NCI-H1930 (cell line): ENCODE data around the gene ERN1.

Experiments used
- DNase-seq, 2 experiments: peaks; one replicate each; lab custom pipeline; 2025; lab: John Stamatoyannopoulos, UW

Gene ERN1

GRCh38 chr17:64110379-64111152, 19.4 kb downstream of the ERN1 start:
- no peak for DNase-seq

- DNase-seq: no peak
Observed at GRCh38 chr17:64109400-64109799, 20.5 kb downstream of the ERN1 start.

- DNase-seq: no peak
Observed at GRCh38 chr17:64107500-64108236, 22.3 kb downstream of the ERN1 start.

- no peak for DNase-seq
Observed at GRCh38 chr17:64106918-64107317, 23.0 kb downstream of the ERN1 start.

- no peak for DNase-seq
Observed at GRCh38 chr17:64103391-64104364, 26.3 kb downstream of the ERN1 start.

- DNase-seq: no peak
Observed at GRCh38 chr17:64102627-64103390, 27.1 kb downstream of the ERN1 start.

- no peak for DNase-seq
Observed at GRCh38 chr17:64099543-64099942, 30.4 kb downstream of the ERN1 start.

- no peak for DNase-seq
Observed at GRCh38 chr17:64097196-64097936, 32.6 kb downstream of the ERN1 start.

GRCh38 chr17:64096037-64096436, 33.9 kb downstream of the ERN1 start:
- DNase-seq: no peak

GRCh38 chr17:64095144-64095882, 34.6 kb downstream of the ERN1 start:
- no peak for DNase-seq

GRCh38 chr17:64094412-64094811, 35.5 kb downstream of the ERN1 start:
- no peak for DNase-seq

GRCh38 chr17:64092952-64093451, 36.9 kb downstream of the ERN1 start:
- DNase-seq: no peak

- no peak for DNase-seq
Observed at GRCh38 chr17:64092113-64092512, 37.8 kb downstream of the ERN1 start.

GRCh38 chr17:64091571-64091970, 38.4 kb downstream of the ERN1 start:
- no peak for DNase-seq

- DNase-seq: no peak
Observed at GRCh38 chr17:64091116-64091515, 38.8 kb downstream of the ERN1 start.

- no peak for DNase-seq
Observed at GRCh38 chr17:64090144-64090543, 39.8 kb downstream of the ERN1 start.

- no peak for DNase-seq
Observed at GRCh38 chr17:64087252-64088005, 42.5 kb downstream of the ERN1 start.

- DNase-seq: no peak
Observed at GRCh38 chr17:64085650-64086005, 44.3 kb downstream of the ERN1 start.

GRCh38 chr17:64084940-64085649, 44.8 kb downstream of the ERN1 start:
- no peak for DNase-seq
